Measurements from ENCODE around the gene TBXA2R.
"Not testable (repeated sequence)": the region's sequence is repeated elsewhere in the genome, so short reads cannot be mapped to it uniquely, and the experiment has no call there.

Gene TBXA2R

DNA sequence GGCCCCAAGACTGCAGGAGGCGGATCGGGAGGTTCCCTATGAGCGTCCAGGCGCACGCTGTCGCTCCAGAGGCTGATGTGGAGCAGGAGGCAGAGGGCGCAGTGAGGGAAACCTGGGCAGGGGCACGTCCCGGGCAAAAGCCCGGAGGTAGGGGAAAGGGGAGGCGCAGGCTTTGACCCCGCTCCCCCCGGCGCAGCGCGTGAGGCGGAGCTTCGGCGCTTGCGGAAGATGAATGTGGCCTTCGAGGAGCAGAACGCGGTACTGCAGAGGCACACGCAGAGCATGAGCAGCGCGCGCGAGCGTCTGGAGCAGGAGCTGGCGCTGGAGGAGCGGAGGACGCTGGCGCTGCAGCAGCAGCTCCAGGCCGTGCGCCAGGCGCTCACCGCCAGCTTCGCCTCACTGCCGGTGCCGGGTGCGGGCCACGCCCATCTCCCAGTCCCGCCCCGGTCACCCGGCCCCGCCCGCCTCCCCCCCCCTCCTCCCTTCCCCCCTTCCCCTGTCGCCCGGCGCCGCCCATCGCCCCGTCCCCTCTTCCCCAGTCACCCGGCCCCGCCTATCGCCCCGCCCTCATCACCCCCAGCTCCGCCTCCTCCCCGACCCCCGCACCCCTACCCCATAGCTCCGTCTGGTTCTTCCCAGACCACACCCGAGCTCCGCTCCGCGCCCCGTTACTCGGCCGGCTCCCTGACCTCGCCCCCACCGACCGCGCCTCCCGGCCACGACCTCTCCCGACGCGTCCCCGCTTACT is 29.8 kb downstream of the TBXA2R start:
- no peak for DNase-seq

DNA sequence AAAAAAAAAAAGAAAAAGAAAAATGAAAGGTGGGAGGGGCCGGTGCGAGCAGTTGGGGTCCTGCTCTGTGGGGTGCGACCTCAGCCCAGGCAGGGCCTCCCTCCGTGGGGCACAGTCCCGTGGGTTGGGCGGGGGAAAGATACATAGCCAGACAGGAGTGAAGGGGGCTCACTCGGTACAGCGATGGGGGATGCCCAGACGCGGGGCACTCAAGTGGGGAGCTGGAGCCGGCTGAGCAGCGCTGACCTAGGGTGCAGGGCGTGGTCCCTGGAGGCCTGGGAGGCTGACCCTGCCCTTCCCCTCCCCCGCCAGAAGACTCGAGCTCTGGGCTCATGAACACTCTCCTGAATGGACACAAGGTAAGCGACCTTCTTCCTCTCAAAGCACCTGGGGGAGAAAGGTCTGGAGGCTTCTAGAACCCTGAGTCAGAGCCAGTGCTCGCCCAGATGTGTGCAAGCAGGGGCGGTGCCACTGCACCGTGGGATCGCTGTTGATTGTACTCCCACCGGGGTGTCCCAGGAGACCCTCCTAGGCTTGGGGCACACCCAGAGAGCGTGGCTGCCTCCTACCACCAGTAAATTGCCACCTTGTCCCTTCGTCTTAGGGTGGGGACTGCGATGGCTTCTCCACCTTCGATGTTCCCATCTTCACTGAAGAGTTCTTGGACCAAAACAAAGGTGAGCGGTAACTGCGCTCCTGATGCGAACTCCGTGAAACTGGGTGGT is 30.6 kb downstream of the TBXA2R start:
- DNase-seq = no peak

DNA sequence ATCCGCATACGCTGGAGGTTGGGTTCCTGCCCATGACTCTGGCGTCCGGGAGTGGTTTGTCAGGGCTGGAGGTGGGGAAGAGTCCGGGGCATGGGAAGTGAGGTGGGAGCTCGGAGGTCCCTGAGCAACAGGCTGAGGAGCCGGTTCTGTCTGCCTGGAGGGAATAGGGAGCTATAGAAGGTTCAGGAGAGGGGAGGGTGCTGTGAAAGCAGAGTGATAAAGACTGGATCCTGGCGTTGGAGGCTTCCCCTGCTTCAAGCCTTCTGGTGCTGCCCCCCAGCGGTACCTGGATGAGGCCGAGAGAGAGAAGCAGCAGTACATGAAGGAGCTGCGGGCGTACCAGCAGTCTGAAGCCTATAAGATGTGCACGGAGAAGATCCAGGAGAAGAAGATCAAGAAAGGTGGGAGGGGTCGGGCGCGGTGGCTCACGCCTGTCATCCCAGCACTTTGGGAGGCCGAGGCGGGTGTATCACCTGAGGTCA is 31.4 kb downstream of the TBXA2R start:
- DNase-seq = no peak

DNA sequence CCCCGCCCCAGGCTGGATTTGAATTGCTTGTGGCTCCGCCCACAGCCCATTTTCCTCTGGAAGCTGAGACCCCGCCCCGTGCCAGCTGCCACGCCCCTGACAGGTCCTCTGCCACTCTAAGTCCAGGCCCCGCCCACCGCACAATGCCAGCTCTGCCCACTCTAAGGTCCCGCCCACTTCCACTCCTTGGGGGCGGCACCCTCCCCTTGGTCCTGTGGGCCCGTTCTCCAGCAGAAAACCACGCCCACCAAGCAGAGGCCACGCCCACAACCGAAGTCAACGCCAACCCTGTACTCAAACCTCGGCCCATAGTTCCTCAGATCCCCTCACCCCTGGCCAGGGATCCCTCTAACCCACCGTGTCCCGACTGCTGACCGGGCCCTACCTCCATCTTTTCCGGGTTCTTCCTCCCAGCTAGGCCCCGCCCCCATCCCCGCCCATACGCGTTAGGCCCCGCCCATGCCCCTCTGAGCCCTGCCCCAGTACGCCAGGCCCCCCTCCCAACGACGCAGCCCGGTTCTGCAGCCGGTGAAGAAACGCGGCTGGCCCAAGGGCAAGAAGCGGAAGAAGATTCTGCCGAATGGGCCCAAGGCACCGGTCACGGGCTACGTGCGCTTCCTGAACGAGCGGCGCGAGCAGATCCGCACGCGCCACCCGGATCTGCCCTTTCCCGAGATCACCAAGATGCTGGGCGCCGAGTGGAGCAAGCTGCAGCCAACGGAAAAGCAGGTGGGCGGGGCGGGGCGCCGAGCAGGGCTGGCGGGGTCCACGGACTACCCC is 32.6 kb downstream of the TBXA2R start:
- peak; percentile 100 for DNase-seq

DNA sequence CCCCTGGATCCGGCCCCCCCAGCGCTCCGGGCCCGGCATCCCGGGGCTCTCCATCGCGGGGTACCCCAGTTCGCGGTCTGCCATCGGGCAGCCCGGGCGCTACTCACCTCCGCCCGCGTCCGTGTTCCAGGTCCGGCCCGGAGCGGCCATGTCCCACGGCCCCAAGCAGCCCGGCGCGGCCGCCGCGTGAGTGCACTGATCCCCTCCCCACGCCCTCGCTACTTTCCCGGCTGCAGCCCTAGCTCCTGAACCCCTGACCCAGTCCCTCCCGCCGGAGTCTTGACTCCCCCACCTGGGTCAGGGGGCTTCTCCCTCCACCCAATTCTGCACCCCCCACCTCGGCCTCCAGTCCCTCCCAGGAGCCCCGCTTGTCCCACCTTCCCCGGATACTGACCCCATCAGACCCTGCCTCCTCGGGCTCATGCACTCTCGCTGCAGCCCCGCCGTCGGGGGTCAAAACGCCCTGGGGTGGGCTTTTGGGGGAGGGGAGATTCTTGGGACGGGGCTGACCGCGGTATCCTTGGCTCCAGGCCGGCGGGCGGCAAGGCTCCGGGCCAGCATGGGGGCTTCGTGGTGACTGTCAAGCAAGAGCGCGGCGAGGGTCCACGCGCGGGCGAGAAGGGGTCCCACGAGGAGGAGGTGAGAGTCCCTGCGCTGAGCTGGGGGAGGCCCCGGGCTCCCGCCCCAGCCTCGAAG is 33.4 kb downstream of the TBXA2R start:
- DNase-seq = no peak

DNA sequence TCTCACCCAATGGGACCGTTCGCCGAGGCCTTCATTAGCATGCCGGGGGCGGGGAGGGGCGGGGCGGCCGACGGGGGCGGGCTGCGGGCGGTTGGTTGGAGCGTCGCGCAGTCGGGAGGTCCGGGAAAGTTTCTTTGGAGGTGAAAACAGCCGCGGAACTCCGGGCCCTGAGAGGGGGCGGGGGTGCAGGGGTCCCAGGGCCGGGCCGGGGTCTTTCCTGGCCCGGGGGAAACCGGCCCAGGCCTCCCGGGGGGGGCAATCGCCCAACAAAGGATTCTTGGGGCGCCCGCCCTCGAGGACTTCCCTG is 33.9 kb downstream of the TBXA2R start, which contains the start of gene HMG20B:
Gene HMG20B (plus strand): TSS at position 90 of the 307 bp plus-strand sequence. CDS start 366 bp downstream, outside the sequence.
- DNase-seq = no peak

DNA sequence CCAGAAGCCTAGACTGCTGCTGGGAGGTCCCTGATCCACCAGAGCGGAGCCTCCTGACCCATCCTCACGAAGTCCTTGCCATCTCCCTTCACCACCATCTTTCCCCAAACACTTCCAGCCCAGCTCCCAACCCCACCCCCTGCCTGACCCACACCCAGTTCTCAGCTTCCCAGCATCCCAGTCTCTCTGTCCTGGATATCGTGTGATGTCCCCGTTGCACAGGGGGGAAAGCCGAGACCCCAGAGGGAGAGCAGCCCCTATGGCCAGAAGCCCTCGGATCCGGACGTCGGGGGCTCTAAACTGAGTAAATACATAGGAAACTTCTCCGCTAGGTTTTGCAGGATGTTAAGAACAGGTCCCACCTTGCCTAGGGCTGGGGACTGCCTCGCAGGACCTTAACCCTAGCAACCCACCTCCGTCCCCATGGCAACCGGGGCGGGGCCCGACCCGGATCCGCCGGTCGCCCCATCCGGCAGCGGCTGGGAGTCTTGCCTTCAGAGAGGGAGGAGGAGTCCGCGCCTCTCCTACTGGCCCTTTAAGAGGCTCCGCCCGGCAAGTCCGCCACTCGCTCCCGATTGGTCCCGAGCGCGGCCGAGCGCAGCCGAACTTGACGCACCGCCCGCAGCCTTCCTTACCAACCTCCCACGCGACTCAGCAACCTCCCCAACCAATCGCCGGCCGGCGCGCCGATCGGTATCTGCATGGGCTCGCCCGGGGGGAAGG is 34.4 kb downstream of the TBXA2R start:
- DNase-seq = peak; percentile 100

DNA sequence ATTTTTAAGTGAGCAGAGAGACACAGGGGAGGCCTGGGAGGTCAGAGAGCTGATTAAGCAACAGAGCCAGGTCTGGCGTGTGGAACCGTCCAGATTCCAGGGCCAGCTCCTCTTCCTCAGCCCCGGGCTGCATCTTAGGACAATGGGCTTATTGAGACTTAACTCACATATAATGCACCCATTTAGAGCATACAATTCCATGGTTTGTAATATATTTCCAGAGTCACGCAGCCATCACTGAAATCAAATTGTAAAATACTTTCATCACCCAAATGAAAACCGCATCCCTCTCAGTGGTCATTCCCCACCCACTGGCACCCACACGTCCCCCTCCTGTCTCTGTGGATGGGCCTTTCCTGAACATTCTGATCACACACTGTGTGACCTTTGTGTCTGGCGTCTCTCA is 36.1 kb downstream of the TBXA2R start:
- peak; percentile 79 for DNase-seq

DNA sequence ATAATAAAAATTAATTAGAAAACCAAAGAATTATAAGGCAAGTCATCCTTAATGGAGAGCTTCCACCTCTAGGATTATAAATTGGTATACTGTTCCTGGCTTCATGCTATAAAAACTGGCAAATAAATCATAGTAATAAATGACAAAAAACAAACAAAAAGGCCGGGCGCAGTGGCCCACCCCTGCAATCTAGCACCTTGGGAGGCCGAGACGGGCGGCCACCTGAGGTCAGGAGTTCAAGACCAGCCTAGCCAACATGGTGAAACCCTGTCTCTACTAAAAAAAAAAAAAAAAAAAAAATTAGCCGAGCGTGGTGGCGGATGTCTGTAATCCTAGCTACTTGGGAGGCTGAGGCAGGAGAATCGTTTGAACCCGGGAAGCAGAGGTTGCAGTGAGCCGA is 36.6 kb downstream of the TBXA2R start:
- not testable (repeated sequence) for DNase-seq

DNA sequence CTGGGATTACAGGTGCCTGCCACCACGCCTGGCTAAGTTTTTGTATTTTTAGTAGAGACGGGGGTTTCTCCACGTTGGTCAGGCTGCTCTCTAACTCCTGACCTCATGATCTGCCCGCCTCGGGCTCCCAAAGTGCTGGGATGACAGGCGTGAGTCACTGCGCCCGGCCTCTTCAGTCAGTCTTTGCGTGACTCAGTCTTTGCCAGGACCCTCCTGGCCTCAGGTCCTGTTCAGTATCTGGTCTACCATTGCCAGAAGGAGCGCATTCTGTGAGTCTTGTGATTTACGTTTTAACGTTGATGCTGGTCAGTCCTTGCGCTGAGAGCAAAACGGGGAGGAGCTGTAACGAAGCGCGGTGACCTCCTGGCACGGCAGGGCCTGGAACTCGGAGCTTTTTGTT is 41.5 kb downstream of the TBXA2R start:
- no peak for DNase-seq

DNA sequence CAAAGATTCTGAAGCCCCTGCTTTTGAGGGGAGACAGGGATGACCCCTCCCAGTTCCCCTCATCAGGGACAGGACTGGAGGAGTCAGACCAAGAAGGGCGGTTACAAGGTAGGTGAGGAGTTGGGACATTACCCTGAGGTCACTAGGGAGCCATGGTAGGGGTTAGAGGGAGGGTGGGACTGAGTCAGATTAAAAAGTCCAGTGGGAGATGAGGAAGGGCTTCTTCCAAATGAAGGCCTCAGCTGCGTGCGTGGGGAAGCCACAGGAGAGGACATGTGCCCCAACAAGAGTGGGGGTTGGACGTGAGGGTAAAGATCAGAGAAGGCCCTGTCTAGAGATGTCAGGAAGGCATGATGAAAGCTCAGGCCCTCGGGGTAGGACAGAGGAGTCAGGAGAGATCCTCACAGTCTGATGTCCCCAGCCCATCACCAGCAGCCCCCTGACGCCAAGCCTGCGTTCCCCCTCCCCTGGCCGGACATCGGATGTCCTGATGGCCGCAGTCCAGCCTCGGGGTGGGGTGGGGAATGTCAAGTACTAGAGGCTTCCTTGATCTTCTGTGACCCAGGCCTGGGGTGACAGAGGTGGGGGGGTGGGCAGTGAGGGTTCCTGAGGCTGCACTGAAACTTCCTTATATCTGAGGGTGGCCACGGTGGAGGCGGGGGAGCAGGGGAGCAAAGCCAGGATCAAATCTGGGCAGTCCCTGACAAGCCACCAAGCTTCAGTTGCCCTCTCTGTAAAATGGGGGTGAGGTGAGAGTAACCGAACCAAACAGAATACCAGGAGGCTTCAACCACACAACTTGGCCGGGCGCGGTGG is 42.8 kb downstream of the TBXA2R start:
- DNase-seq = peak; percentile 55

DNA sequence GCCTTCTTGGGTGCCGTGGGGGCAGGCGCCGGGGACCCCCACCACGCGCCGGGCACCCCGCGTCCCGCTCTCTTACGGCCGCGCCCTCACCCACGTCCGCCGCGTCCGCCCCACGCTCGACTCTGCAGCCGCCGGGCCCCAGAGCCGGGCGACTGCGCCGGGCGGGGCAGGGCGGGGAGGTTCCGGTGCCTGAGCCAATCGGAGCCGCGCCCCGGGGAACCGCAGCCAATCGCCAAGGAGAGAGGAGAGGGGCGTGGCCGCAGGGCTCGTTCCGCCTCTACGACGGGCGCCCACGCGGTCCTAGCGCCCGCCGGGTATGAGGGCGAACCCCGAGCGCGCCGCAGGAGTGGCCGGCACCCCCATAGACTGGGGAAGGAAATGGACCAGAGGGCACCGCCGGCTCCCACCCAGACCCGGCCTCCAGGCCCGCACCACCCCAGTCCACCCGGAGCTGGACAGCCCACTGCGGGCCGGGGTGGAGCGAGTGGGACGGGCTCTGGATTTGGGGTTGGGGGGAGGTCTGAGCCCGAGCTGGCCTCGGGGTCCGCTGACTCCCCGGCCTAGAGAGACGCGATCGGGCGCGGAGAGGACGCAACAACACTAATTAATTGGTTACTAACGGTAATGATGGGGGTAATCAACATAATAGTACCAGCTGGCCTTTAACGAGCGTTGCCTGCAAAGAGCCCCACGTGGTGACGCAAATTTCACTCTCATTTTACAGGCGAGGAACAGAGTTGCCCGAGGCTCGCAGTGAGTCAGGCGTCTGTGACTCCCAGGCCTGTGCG is 49.0 kb downstream of the TBXA2R start, which contains the start of gene MFSD12:
Gene MFSD12 (minus strand): TSS at position 126 of the 788 bp plus-strand sequence. CDS start 183 bp downstream, outside the sequence.
- DNase-seq = peak; percentile 99

DNA sequence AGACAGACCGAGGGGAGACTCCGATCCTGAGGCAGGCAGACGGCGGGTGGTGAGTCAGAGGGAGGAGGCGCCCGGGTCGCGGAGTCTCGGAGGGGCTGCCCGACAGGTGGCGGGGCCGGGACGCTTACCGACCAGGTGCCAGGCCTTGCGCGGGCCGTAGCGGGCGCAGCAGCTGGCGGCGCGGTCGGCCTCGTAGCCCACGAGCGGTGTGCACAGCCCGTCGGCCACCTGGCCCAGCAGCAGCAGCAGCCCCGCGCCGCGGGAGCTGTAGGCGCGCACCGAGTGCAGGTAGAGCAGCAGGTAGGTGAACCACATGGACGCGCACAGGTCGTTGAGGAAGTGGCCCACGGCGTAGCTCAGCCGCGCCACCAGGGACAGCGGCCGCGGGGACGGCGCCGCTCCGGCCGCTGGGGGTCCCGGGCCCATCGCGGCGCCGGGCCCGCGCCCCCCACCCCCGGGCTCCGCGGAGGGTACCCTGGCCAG is 49.7 kb downstream of the TBXA2R start:
- peak; percentile 54 for DNase-seq

DNA sequence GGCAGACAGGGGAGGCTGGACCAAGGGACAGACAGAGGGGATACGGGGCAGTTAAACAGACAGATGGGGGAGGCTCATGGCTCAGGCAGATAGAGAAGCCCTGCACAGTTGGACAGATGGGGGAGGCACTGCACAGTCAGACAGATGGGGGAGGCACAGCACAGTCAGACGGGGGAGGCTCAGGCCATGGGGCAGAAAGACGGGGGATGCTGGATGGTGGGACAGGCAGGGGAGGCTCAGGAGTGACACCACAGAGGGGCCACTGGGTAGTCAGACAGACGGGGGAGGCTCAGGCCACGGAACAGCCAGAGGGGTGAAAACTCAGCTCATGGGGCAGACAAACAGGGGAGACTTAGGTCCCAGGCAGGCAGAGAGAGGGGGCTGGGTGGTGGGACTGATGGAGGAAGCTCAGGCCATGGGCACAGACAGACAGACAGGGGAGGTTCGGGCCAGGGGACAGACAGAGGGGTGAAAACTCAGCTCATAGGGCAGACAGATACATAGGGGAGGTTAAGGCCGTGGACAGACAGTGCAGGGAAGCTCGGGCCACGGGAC is 50.2 kb downstream of the TBXA2R start:
- no peak for DNase-seq

DNA sequence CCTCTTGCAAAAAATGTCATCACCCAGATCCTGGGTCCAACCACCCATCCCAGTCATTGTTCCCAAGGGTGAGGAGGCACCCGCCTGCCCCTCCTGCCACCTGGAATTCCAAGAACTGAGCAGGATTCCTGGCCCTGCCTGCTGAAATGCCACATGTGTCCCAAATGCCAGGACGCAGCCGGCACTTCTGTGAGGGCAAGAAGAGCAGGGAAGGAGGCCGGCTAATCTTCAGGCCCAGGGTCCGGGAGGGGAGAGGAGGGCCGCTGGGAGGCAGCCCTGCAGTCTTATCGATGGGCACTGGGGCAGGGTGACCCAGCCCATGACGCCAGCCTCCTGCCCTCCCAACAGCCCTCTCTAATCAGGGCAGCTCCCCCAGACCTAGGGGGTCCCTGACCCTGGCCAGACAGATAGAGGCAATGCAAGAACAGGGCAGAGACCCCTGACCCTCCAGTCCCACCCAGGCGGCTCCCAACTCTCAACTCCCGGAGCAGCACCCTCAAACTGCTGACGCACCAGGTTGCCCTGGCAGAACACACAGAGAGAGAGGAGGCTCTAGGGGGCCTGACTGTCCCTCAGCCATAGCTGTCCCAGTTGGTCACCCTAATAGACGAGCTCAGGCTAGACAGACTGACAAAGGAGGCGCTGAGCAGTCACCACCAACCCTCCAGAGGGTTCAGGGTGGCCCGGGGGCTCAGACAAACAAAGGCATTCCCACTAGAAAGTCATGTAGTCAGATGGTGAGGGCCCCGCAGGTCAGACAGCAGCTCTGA is 50.8 kb downstream of the TBXA2R start:
- DNase-seq = no peak

DNA sequence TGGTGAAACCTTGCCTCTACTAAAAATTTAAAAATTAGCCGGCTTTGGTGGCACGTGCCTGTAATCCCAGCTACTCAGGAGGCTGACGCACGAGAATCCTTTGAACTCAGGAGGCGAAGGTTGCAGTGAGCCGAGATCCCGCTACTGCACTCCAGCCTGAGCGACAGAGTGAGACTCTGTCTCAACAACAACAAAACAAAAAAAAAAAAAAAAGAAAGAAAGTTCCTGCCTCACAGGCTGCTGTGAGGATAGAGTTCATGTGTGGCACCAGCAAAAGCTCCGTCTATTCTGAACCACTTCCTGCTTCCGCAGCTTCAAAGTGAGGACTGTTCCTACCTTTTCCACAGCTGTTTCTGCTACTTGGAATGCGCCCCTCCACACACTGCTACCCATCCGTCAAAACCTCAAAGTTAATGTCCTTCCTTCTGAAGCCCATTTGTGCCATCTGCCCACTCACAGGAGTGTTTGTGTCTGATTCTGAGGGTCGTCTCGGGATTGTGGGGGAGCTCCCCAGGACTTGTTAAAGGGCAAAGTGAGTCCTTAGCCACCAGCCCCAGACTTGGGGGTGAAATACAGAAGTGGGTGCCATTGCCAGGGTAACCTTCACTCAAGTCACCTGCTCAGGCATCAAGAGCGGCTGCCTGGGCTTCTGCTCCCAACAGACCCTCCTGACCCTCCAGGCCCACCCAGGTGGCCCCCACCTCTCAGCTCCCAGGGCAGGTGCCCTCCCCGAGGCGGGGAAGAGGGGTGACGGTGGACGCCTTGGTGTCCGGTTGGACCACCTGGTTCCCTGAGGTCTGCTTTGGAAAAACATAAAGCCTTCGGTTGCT is 52.2 kb downstream of the TBXA2R start:
- peak; percentile 51 for DNase-seq

DNA sequence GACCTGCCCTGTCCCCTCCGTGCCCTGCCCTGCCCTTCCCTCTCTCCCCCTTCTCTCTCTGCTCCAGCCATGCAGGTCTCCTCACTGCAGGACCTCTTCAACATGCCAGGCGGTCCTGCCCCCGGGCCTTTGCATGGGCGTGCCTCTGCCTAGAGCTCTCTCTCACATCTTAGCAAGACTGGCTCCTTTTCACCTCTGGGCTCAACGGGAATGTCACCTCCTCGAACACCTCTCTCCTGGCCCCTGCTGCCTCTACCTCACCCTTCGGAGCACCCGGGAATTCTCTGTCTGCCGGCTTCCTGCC is 54.9 kb downstream of the TBXA2R start:
- DNase-seq = no peak
